SK-N-SH (cell line): ENCODE data around the gene PARP11. TPM values are rescaled to one million over a fixed set of nuclear protein-coding genes. Genes with fewer than 3 reads are reported as not detected.

Experiments used
- CTCF ChIA-PET: fragments of 300-600, 350-600 bp; formaldehyde crosslinking; extraction: SDS; loops from one replicate; lab custom pipeline; 2021; lab: Yijun Ruan, JAX
- POLR2A ChIA-PET: fragments of 350-600 bp; sonication (Branson Sonifier 250); formaldehyde crosslinking; extraction: SDS; loops from one replicate; lab custom pipeline; 2020; ENCODE audit warnings: antibody characterized with exemption, inconsistent platforms; lab: Yijun Ruan, JAX
- DNase-seq: peaks from one replicate; pipeline ENCODE4 v3.0.0; 2012
- H2AFZ ChIP-seq: fragments of 200-600 bp; sonication (generic); 2 replicates; pipeline ENCODE4 v1.8.1; 2016; ENCODE audit warnings: antibody characterized with exemption, mild to moderate bottlenecking, low read depth
- H3F3A ChIP-seq: fragments of 200-600 bp; sonication (generic); replicated peaks from 2 replicates; pipeline ENCODE3; 2016; ENCODE audit warnings: antibody characterized with exemption, mild to moderate bottlenecking; ENCODE audit not compliant: insufficient read depth
- H3K27ac ChIP-seq, 2 experiments: fragments of 200-500 bp in 1 of 2; fragments of 200-600 bp in 1 of 2; sonication (Bioruptor generic) in 1 of 2; sonication (generic), shearing (Covaris generic) in 1 of 2; 2 replicates each; pipeline versions ENCODE4 v1.5.1 to v1.6.1; 2014 to 2016; ENCODE audit warnings: low read depth in 2 of 2, inconsistent platforms in 1 of 2, low read length in 1 of 2, mild to moderate bottlenecking in 1 of 2, mixed read lengths in 1 of 2
- H3K27me3 ChIP-seq: fragments of 200-600 bp; sonication (generic), shearing (Covaris generic); 2 replicates; pipeline ENCODE4 v1.6.1; 2016; ENCODE audit warnings: mixed run types; ENCODE audit not compliant: insufficient read depth
- H3K36me3 ChIP-seq, 2 experiments: fragments of 200-500 bp in 1 of 2; fragments of 200-600 bp in 1 of 2; sonication (Bioruptor generic) in 1 of 2; sonication (generic) in 1 of 2; replicated peaks in 1 of 2; 2 replicates each; pipeline versions ENCODE3 to v1.5.1; 2014 to 2016; ENCODE audit warnings: low read length in 1 of 2, mild to moderate bottlenecking in 1 of 2; ENCODE audit not compliant: insufficient read depth in 2 of 2, control insufficient read depth in 1 of 2
- H3K4me1 ChIP-seq, 2 experiments: fragments of 200-500 bp in 1 of 2; fragments of 200-600 bp in 1 of 2; sonication (Bioruptor generic) in 1 of 2; sonication (generic), shearing (Covaris generic) in 1 of 2; 2 replicates each; pipeline versions ENCODE4 v1.5.1 to v1.6.1; 2014 to 2016; ENCODE audit warnings: low read depth in 1 of 2, low read length in 1 of 2, mixed run types in 1 of 2; ENCODE audit not compliant: insufficient read depth in 2 of 2, control insufficient read depth in 1 of 2
- H3K4me2 ChIP-seq: fragments of 200-600 bp; sonication (generic), shearing (Covaris generic); 2 replicates; pipeline ENCODE4 v1.6.1; 2017; ENCODE audit warnings: mixed run types
- H3K4me3 ChIP-seq, 2 experiments: fragments of 200-500 bp in 1 of 2; fragments of 200-600 bp in 1 of 2; sonication (Bioruptor generic) in 1 of 2; sonication (generic), shearing (Covaris generic) in 1 of 2; 2 replicates each; pipeline versions ENCODE4 v1.5.1 to v1.8.1; 2014 to 2016; ENCODE audit warnings: low read depth in 2 of 2, inconsistent platforms in 1 of 2, low read length in 1 of 2, mild to moderate bottlenecking in 1 of 2, mixed read lengths in 1 of 2, moderate library complexity in 1 of 2
- H3K79me2 ChIP-seq: fragments of 200-600 bp; sonication (generic); 2 replicates; pipeline ENCODE4 v1.8.1; 2017; ENCODE audit warnings: mild to moderate bottlenecking; ENCODE audit not compliant: insufficient read depth
- H3K9ac ChIP-seq: fragments of 200-600 bp; sonication (generic); 2 replicates; pipeline ENCODE4 v1.6.1; 2017; ENCODE audit warnings: mixed run types
- H3K9me2 ChIP-seq: fragments of 200-600 bp; sonication (generic); 2 replicates; pipeline ENCODE4 v1.6.1; 2017; ENCODE audit warnings: mixed run types
- H3K9me3 ChIP-seq: fragments of 200-600 bp; sonication (generic); 2 replicates; pipeline ENCODE4 v1.6.1; 2017; ENCODE audit warnings: mixed run types, mild to moderate bottlenecking, moderate library complexity
- H4K20me1 ChIP-seq: fragments of 200-600 bp; sonication (generic); 2 replicates; pipeline ENCODE4 v1.6.1; 2017; ENCODE audit warnings: mild to moderate bottlenecking, mixed run types; ENCODE audit not compliant: insufficient read depth
- CHD2 ChIP-seq: fragments of 150-350 bp; IDR thresholded peaks from 2 replicates; pipeline ENCODE4 v1.6.1; 2018; ENCODE audit warnings: low read length; ENCODE audit not compliant: partially characterized antibody
- CTCF ChIP-seq: fragments of 200-600 bp; sonication (generic); IDR thresholded peaks from 2 replicates; pipeline ENCODE4 v1.6.1; 2017; ENCODE audit warnings: antibody characterized with exemption, mild to moderate bottlenecking, moderate library complexity
- EZH2phosphoT487 ChIP-seq: fragments of 200-600 bp; sonication (generic); IDR thresholded peaks from 2 replicates; pipeline ENCODE4 v1.6.1; 2017; ENCODE audit warnings: low read depth, mixed run types, mild to moderate bottlenecking, antibody characterized with exemption, moderate library complexity, borderline replicate concordance
- FOXJ3 ChIP-seq: sonication (generic); formaldehyde crosslinking; IDR thresholded peaks from 2 replicates; pipeline ENCODE4 v1.5.1; 2020; ENCODE audit warnings: mild to moderate bottlenecking, missing genetic modification reagents
- GABPA ChIP-seq: IDR thresholded peaks from 2 replicates; pipeline ENCODE4 v1.4.0; 2012; ENCODE audit warnings: low read depth, mild to moderate bottlenecking
- MXI1 ChIP-seq: IDR thresholded peaks from 2 replicates; pipeline ENCODE4 v1.6.1; 2012; ENCODE audit warnings: mild to moderate bottlenecking, low read depth, low read length, improper control_type of control experiment
- PBX3 ChIP-seq: IDR thresholded peaks from 2 replicates; pipeline ENCODE4; 2012
- POLR2AphosphoS5 ChIP-seq: IDR thresholded peaks from 2 replicates; pipeline ENCODE4 v1.6.1; 2012; ENCODE audit warnings: low read depth, low read length
- RAD21 ChIP-seq: IDR thresholded peaks from 2 replicates; pipeline ENCODE4 v1.6.1; 2012; ENCODE audit warnings: mild to moderate bottlenecking, low read length
- RCOR1 ChIP-seq: fragments of 150-350 bp; IDR thresholded peaks from 2 replicates; pipeline ENCODE4 v1.6.1; 2017; ENCODE audit warnings: antibody characterized with exemption, low read length
- SIN3A ChIP-seq: IDR thresholded peaks from 2 replicates; pipeline ENCODE4 v1.6.1; 2012; ENCODE audit warnings: low read depth, mild to moderate bottlenecking, low read length, moderate library complexity, borderline replicate concordance
- SMC3 ChIP-seq: IDR thresholded peaks from 2 replicates; pipeline ENCODE4 v1.6.1; 2012; ENCODE audit warnings: low read depth, low read length, improper control_type of control experiment
- YY1 ChIP-seq: IDR thresholded peaks from 2 replicates; pipeline ENCODE4 v1.4.0; 2012; ENCODE audit warnings: low read depth, mild to moderate bottlenecking
- WGBS: methylation state at CpG from one replicate; pipeline ENCODE4 v1.1.6; 2017; ENCODE audit warnings: low lambda C conversion rate; 5-methylcytosine and 5-hydroxymethylcytosine counted together
- polyA plus RNA-seq, 3 experiments: library from polyadenylated mRNA; depleted of rRNA; stranded (reverse); fragments of >200 nt; gene quantifications; 2 replicates each; pipeline ENCODE4 v1.2.3, GENCODE V29; 2012

Gene PARP11
- polyA plus RNA-seq, 1 of the 3 experiments (the other 2 are of a cell fraction): 1.8 TPM

- TF ChIP-seq RCOR1: no peak
- no peak for TF ChIP-seq POLR2AphosphoS5
- no peak for TF ChIP-seq SMC3
- TF ChIP-seq RAD21: no peak
- no peak for TF ChIP-seq CHD2
- TF ChIP-seq PBX3: no peak
- TF ChIP-seq YY1: no peak
- no peak for TF ChIP-seq SIN3A
- TF ChIP-seq EZH2phosphoT487: no peak
- no peak for TF ChIP-seq FOXJ3 (CRISPR knock-in tag)
Measured at GRCh38 chr12:3797531-3798048, 75.6 kb downstream of the PARP11 start (continued).

GRCh38 chr12:3795492-3796133 is 77.6 kb downstream of the PARP11 start:
- Histone ChIP-seq H2AFZ (no peak overlapping the region), H3K36me3 (no peaks in the 10 kb centered on the region), H3K4me3 (no peak overlapping the region), H4K20me1 (no peaks in the 10 kb centered on the region), H3K27me3 (no peaks in the 10 kb centered on the region), H3K9ac (no peak overlapping the region), H3K9me3 (no peaks in the 10 kb centered on the region), H3K79me2 (no peaks in the 10 kb centered on the region), H3K4me2 (no peak overlapping the region), H3K9me2 (no peaks in the 10 kb centered on the region), H3K27ac (no peak overlapping the region), H3K4me1 (no peaks in the 10 kb centered on the region), H3F3A (no peaks in the 10 kb centered on the region)
- WGBS: 47% methylated on average over 5 of the region's 5 CpGs
- CTCF ChIA-PET: interaction anchor here (0.9 to 4.3 kb wide), 5 partner anchors 8 to 495 kb away, joined by 3 to 36 read pairs (median 10); no protein-coding TSS in a partner anchor
- no peak for DNase-seq
- no peak for TF ChIP-seq MXI1
- TF ChIP-seq CTCF: no peak
- TF ChIP-seq PBX3: no peak
- no peak for TF ChIP-seq YY1
- no peak for TF ChIP-seq GABPA
- POLR2A ChIA-PET: no interaction called here
